Transverse colon (tissue), 4 donors: ENCODE results near the gene ADAMTS3. TPM values are rescaled to one million over a fixed set of nuclear protein-coding genes. Genes with fewer than 3 reads are reported as not detected.

Experiments used
- DNase-seq: peaks from one replicate; pipeline ENCODE4 v3.0.0-alpha.2; 2019
- H3K27ac ChIP-seq, 4 donors: fragments of 200-600 bp; sonication (generic); 2 replicates each; pipeline ENCODE4 v1.5.1; 2016 to 2018; ENCODE audit warnings: inconsistent platforms in 4 of 4
- H3K27me3 ChIP-seq: fragments of 200-600 bp; sonication (generic); 2 replicates; pipeline ENCODE4 v1.5.1; 2017; ENCODE audit warnings: inconsistent platforms
- H3K36me3 ChIP-seq, 4 donors: fragments of 200-600 bp; sonication (generic); 2 replicates each; pipeline ENCODE4 v1.5.1; 2017 to 2019; ENCODE audit warnings: inconsistent platforms in 4 of 4
- H3K4me1 ChIP-seq, 4 donors: fragments of 200-600 bp; sonication (generic); 2 replicates each; pipeline ENCODE4 v1.5.1; 2017 to 2020; ENCODE audit warnings: inconsistent platforms in 4 of 4
- H3K4me3 ChIP-seq, 4 donors: fragments of 200-600 bp; sonication (generic); 1 replicate in 1 of 4; 2 replicates in 3 of 4; pipeline versions ENCODE4 v1.5.1 to v1.6.1; 2017 to 2019; ENCODE audit warnings: inconsistent platforms in 4 of 4
- H3K9me3 ChIP-seq, 2 donors: fragments of 200-600 bp; sonication (generic); 2 replicates each; pipeline ENCODE4 v1.5.1; 2017 to 2019; ENCODE audit warnings: inconsistent platforms in 2 of 2
- EP300 ChIP-seq: sonication (generic); formaldehyde crosslinking; IDR thresholded peaks from one replicate; pipeline ENCODE4 v1.6.1; 2017; ENCODE audit warnings: antibody characterized with exemption, low read depth
- POLR2A ChIP-seq: fragments of 450-650 bp; IDR thresholded peaks from one replicate; pipeline ENCODE4 v1.6.1; 2016; ENCODE audit warnings: antibody characterized with exemption, mild to moderate bottlenecking, moderate library complexity
- POLR2AphosphoS5 ChIP-seq, 3 donors: sonication (generic); formaldehyde crosslinking; IDR thresholded peaks; one replicate each; pipeline ENCODE4 v1.6.1; 2016; ENCODE audit warnings: antibody characterized with exemption in 3 of 3
- WGBS, 2 donors: methylation state at CpG; one replicate each; pipeline ENCODE4 v1.1.5; 2018; ENCODE audit warnings: low coverage in 1 of 2; 5-methylcytosine and 5-hydroxymethylcytosine counted together
- in situ Hi-C, 4 donors: fragments of 200-750 bp; cut with MboI; loops; one replicate each; pipeline versions ENCODE4 v1.15.0 to v1.15.1; 2017; ENCODE audit warnings: low sequenced_read_pairs in 3 of 4, low pct_ligation_motif_present in 1 of 4, low pct_unique_long_range_greater_than_20kb in 1 of 4
- intact Hi-C: fragments of 100-400 bp; cut with DNase I; formaldehyde crosslinking; loops from one replicate; pipeline ENCODE4 v1.15.1; 2023; ENCODE audit warnings: low total_unique reads
- total RNA-seq, 4 donors: library from RNA; depleted of rRNA; stranded (reverse); fragments of >200 nt; gene quantifications; one replicate each; pipeline ENCODE4 v1.1.0, GENCODE V29; 2016
- TF ChIP-seq, protein P1 (sequence below), 5 experiments: fragments of 200-600 bp in 3 of 5; fragments of 450-650 bp in 2 of 5; sonication (generic) in 3 of 5; IDR thresholded peaks; 1 replicate in 2 of 5; 2 replicates in 3 of 5; pipeline ENCODE4 v1.5.1; 2016 to 2017; ENCODE audit warnings: antibody characterized with exemption in 5 of 5, inconsistent platforms in 3 of 5, mild to moderate bottlenecking in 2 of 5, moderate library complexity in 1 of 5

ADAMTS3 gene
- total RNA-seq, 4 donors from 2014 or later = 0.14 to 0.64 TPM; not detected in 2

DNA sequence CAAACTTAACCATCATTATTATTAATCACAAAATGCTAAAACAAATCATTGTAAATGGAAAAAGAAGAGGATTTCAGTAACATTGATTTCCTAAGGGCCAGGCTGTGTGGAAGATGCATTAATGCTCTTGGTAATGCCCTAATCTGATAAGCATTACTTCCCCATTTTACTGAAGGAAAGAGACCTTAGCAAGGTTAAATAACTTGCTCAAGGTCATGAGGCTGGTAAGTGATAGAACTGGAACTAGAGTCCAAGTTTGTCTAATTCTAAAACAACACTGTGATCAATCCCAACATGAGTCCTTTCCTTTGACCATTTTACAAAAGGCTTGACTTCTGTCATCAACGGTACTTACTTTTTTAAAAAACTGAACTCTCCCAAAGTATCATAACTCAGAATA is 32.6 kb downstream of the ADAMTS3 start:
- Histone ChIP-seq H3K4me3 (no peak overlapping the region), H3K9me3 (peaks cover 0 to 6% of the 10 kb centered on the region in 2 donors), H3K4me1 (no peaks in the 10 kb centered on the region), H3K27me3 (no peaks in the 10 kb centered on the region), H3K27ac (no peak overlapping the region), H3K36me3 (no peaks in the 10 kb centered on the region)
- TF ChIP-seq EP300 = no peak
- TF ChIP-seq POLR2AphosphoS5 (IDR thresholded peaks at IDR 0.05) = no peak
- no peak for TF ChIP-seq POLR2A
- TF ChIP-seq, protein P1, sequence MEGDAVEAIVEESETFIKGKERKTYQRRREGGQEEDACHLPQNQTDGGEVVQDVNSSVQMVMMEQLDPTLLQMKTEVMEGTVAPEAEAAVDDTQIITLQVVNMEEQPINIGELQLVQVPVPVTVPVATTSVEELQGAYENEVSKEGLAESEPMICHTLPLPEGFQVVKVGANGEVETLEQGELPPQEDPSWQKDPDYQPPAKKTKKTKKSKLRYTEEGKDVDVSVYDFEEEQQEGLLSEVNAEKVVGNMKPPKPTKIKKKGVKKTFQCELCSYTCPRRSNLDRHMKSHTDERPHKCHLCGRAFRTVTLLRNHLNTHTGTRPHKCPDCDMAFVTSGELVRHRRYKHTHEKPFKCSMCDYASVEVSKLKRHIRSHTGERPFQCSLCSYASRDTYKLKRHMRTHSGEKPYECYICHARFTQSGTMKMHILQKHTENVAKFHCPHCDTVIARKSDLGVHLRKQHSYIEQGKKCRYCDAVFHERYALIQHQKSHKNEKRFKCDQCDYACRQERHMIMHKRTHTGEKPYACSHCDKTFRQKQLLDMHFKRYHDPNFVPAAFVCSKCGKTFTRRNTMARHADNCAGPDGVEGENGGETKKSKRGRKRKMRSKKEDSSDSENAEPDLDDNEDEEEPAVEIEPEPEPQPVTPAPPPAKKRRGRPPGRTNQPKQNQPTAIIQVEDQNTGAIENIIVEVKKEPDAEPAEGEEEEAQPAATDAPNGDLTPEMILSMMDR (IDR thresholded peaks at IDR 0.05) = no peak
- DNase-seq = no peak
- 83 to 92% methylated on average over 1 of the region's 1 CpG for WGBS, 2 donors
- intact Hi-C loops (no loop called here), in situ Hi-C loops (no loop called here)

DNA sequence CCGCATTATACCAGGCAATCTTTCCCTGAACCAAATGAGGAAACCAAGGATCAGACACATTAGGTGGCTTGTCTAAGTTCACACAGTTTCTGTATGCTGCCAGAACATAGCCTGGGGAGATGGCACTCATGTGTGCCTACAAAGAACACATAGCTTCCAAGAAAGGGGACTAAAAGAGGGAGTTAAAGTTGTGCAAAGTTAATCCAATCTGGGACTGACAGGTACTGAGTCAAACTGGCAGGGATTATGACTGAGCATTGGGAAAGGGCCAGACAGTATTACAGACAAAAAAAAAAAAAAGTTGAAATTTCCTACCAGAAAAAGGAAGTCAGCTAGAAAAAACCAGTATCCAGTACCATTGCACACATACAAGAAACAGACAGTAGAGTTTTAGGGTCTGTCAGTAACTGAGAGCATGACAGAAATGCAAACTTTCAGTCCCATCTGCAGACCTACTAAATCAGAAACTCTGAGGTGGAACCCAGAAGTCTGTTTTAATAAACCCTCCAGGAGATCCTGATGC is 37.2 kb downstream of the ADAMTS3 start:
- Histone ChIP-seq H3K9me3 (no peaks in the 10 kb centered on the region), H3K36me3 (no peaks in the 10 kb centered on the region), H3K4me1 (no peaks in the 10 kb centered on the region), H3K27ac (no peak overlapping the region), H3K4me3 (no peak overlapping the region), H3K27me3 (no peaks in the 10 kb centered on the region)
- DNase-seq = no peak
- in situ Hi-C loops (no loop called here), intact Hi-C loops (no loop called here)
- WGBS, 2 donors = 80 to 100% methylated on average over 1 of the region's 1 CpG
- no peak for TF ChIP-seq EP300
- TF ChIP-seq POLR2AphosphoS5 (IDR thresholded peaks at IDR 0.05) = no peak
- TF ChIP-seq POLR2A = no peak
- TF ChIP-seq, protein P1 (IDR thresholded peaks at IDR 0.05) = no peak

DNA sequence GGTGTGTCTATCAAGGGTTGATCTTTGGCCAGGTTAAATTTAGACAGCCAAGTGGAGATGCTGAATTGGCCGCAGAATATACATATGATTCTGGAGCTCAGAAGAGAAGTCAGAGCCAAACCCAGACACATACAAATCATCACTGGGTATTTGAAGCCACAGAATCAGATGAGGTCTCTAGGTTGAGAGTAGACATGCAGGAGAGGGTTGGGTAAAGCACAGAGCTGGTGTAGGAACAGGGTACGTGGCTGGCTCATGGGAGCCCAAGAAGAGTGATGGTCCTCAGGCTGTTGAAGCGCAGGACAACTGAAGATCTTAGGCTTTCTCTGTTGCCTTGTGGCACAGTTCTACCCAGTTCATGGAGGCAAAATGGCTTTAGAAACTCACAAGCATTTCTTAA is 37.7 kb downstream of the ADAMTS3 start:
- no peak for TF ChIP-seq EP300
- H3K27me3 ChIP-seq = no peaks in the 10 kb centered on the region
- no peaks in the 10 kb centered on the region for H3K4me1 ChIP-seq
- in situ Hi-C loops = no loop called here
- intact Hi-C loops = no loop called here
- H3K4me3 ChIP-seq = no peak overlapping the region
- H3K27ac ChIP-seq = no peak overlapping the region
- no peak for DNase-seq
- no peaks in the 10 kb centered on the region for H3K36me3 ChIP-seq
- WGBS, 2 donors = 88% methylated on average over 3 of the region's 3 CpGs; no CpG with 5 or more reads in 1 of the 2 donors
- H3K9me3 ChIP-seq = no peaks in the 10 kb centered on the region

DNA sequence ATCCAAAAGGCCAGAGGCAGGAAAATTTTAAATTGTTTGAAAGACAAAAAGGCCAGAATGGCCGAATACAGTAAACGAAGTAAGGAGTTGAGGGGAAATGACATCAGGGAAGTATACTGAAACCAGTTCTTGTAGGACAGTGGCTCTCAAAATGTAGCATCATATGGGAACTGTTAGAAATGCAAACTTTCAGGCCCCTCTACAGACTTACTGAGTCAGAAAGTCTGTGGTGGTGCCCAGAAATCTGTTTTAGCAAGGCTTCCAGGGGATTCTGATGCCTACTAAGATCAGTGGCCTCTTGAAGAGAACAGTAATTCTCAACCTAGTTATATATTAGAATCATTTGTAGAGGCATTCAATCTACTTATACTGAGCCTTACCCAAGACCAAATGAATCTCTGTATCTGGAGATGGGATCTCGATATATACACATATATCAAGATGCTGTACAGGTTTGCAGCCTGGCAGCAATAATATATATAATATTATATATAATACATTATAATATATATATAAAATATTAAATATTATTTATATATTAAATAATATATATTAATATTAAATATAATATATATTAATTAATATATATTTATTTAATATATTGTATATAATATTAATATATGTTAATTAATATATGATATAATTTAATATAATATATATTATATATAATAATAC is 39.7 kb downstream of the ADAMTS3 start:
- H3K4me3 ChIP-seq = no peak overlapping the region
- in situ Hi-C loops (no loop called here), intact Hi-C loops (no loop called here)
- WGBS, 2 donors = 91 to 94% methylated on average over 3 of the region's 3 CpGs
- no peaks in the 10 kb centered on the region for H3K4me1 ChIP-seq
- no peak for DNase-seq
- H3K9me3 ChIP-seq = no peaks in the 10 kb centered on the region
- no peak overlapping the region for H3K27ac ChIP-seq
- no peaks in the 10 kb centered on the region for H3K36me3 ChIP-seq
- H3K27me3 ChIP-seq = no peaks in the 10 kb centered on the region
- no peak for TF ChIP-seq EP300
- TF ChIP-seq POLR2AphosphoS5 (IDR thresholded peaks at IDR 0.05) = no peak
- TF ChIP-seq, protein P1 (IDR thresholded peaks at IDR 0.05) = no peak
- TF ChIP-seq POLR2A = no peak
